ENCODE measurements around the gene LMAN2L.

- TF ChIP-seq POLR2A (IDR thresholded peaks at IDR 0.05; ENCODE audit: low read depth, low read length) (no peak), POLR2AphosphoS5 (IDR thresholded peaks at IDR 0.05; ENCODE audit: low read depth, low read length) (no peak)
Observed at GRCh38 chr2:96760986-96761832, 21.3 kb upstream of the LMAN2L start.

All from GM12892 (cell line).